Activated B cell treated with CpG ODN at 0.5 μM for 24 hours (primary cell): ENCODE data around the gene PP2D1. TPM values are rescaled to one million over a fixed set of nuclear protein-coding genes. Genes with fewer than 3 reads are reported as not detected.
A peak's percentile ranks its signal among the peaks of the same experiment; 100 is the strongest.

Experiments used
- ATAC-seq: fragments of 200-7000 bp; cut with Tn5 transposase; one replicate; pipeline ENCODE4 v1.10.0; 2021; ENCODE audit warnings: low read depth, mild to moderate bottlenecking, moderate library complexity
- CTCF ChIA-PET: fragments of 350-600 bp; sonication (Branson Sonifier 250); formaldehyde crosslinking; loops from one replicate; lab custom pipeline; 2021; ENCODE audit warnings: antibody characterized with exemption; lab: Charles Lee
- POLR2A ChIA-PET: fragments of 350-600 bp; sonication (Branson Sonifier 250); formaldehyde crosslinking; loops from one replicate; lab custom pipeline; 2021; ENCODE audit warnings: antibody characterized with exemption; lab: Charles Lee
- DNase-seq: peaks from one replicate; pipeline ENCODE4 v3.0.0; 2022
- H3K27ac Mint-ChIP-seq: one replicate; pipeline ENCODE4 v1.8.0; 2020; ENCODE audit warnings: mixed read lengths
- H3K27me3 Mint-ChIP-seq: one replicate; pipeline ENCODE4 v1.8.0; 2021; ENCODE audit warnings: mixed read lengths
- H3K36me3 Mint-ChIP-seq: one replicate; pipeline ENCODE4 v1.8.0; 2021; ENCODE audit warnings: low read depth, mixed read lengths
- H3K4me1 Mint-ChIP-seq: one replicate; pipeline ENCODE4 v1.8.0; 2021; ENCODE audit warnings: mixed read lengths
- H3K4me3 Mint-ChIP-seq: one replicate; pipeline ENCODE4 v1.8.0; 2020; ENCODE audit warnings: mild to moderate bottlenecking, mixed read lengths
- H3K9me3 Mint-ChIP-seq: one replicate; pipeline ENCODE4 v1.8.0; 2020; ENCODE audit warnings: mixed read lengths
- intact Hi-C: fragments of 100-400 bp; cut with micrococcal nuclease; formaldehyde crosslinking; loops from one replicate; pipeline ENCODE4 v1.15.1; 2024
- total RNA-seq: library from RNA; stranded (reverse); gene quantifications from 2 replicates; pipeline ENCODE4 v1.2.3, GENCODE V29; 2022
- TF ChIP-seq, protein P1 (sequence below): fragments of 200-600 bp; IDR thresholded peaks from one replicate; pipeline ENCODE4 v1.8.0; 2022; ENCODE audit warnings: antibody characterized with exemption, mild to moderate bottlenecking

The PP2D1 gene
- total RNA-seq, 1 donor from 2014 or later = not detected

DNA sequence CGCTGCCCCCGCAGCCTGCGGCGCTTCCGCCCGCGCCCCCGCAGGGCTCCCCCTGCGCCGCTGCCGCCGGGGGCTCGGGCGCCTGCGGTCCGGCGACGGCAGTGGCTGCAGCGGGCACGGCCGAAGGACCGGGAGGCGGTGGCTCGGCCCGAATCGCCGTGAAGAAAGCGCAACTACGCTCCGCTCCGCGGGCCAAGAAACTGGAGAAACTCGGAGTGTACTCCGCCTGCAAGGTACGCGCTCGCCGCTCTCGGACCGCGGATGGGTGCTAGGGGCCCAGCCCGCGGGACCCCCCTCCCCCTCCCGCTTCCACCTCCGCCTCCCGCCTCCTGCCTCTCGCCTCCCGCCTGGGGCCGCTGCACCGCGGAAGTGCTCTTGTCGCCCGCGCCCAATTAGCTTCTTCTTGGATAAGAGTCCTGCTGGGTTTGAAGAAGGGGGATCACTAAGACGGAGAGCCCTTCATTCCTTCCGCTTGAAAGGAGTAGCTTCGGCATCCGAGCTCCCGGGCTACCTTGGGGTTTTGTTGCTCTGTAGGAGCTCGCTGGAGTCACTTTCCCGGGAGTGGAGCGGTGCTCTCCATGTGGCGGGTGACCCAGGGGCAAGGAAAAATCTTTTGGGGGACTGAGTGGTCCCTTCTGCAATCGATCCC lies 28.6 kb upstream of the PP2D1 start:
- DNase-seq (peak; percentile 68), ATAC-seq (peak; percentile 29)
- no peaks in the 10 kb centered on the region for H3K27me3 Mint-ChIP-seq
- ChIA-PET POLR2A (interaction anchor here (0.5 to 3.1 kb wide), 20 partner anchors 10 to 678 kb away, joined by 3 to 38 read pairs (median 4); partner anchors contain the start of genes RAB5A and SGO1), CTCF (interaction anchor here (0.9 to 1.8 kb wide), 6 partner anchors 9 to 145 kb away, joined by 3 to 6 read pairs (median 4); partner anchors contain the start of gene SGO1)
- peaks cover 2% of the 10 kb centered on the region for H3K36me3 Mint-ChIP-seq
- peaks cover 53% of the 10 kb centered on the region for H3K4me1 Mint-ChIP-seq
- H3K4me3 Mint-ChIP-seq = peak overlapping the region; percentile 95
- H3K9me3 Mint-ChIP-seq = no peaks in the 10 kb centered on the region
- intact Hi-C loops = loop anchor here (1.0 to 5.0 kb wide), 8 partner anchors 9 to 1599 kb away; partner anchors contain the start of genes KCNH8 and RAB5A
- peak overlapping the region; percentile 93 for H3K27ac Mint-ChIP-seq
- TF ChIP-seq, protein P1, sequence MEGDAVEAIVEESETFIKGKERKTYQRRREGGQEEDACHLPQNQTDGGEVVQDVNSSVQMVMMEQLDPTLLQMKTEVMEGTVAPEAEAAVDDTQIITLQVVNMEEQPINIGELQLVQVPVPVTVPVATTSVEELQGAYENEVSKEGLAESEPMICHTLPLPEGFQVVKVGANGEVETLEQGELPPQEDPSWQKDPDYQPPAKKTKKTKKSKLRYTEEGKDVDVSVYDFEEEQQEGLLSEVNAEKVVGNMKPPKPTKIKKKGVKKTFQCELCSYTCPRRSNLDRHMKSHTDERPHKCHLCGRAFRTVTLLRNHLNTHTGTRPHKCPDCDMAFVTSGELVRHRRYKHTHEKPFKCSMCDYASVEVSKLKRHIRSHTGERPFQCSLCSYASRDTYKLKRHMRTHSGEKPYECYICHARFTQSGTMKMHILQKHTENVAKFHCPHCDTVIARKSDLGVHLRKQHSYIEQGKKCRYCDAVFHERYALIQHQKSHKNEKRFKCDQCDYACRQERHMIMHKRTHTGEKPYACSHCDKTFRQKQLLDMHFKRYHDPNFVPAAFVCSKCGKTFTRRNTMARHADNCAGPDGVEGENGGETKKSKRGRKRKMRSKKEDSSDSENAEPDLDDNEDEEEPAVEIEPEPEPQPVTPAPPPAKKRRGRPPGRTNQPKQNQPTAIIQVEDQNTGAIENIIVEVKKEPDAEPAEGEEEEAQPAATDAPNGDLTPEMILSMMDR = no peak

DNA sequence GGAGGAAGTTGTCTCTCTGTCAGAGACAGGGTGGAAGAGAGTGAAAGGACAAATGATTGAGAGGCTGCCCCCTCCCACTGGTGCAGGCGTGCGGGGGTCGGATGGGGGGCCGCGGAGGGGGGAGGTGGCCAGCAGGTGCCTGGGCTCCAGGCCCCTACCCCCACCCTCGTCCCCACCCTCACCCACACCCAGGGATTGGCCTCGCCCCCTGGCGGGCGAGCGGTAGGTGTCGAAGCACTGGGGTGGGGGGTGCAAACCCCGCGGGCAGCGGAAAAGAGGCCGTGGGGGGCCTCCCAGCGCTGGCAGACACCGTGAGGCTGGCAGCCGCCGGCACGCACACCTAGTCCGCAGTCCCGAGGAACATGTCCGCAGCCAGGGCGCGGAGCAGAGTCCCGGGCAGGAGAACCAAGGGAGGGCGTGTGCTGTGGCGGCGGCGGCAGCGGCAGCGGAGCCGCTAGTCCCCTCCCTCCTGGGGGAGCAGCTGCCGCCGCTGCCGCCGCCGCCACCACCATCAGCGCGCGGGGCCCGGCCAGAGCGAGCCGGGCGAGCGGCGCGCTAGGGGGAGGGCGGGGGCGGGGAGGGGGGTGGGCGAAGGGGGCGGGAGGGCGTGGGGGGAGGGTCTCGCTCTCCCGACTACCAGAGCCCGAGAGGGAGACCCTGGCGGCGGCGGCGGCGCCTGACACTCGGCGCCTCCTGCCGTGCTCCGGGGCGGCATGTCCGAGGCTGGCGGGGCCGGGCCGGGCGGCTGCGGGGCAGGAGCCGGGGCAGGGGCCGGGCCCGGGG lies 27.9 kb upstream of the PP2D1 start, which contains the start of gene KAT2B:
Gene KAT2B (plus strand): TSS at position 682 of the 783 bp plus-strand sequence. CDS start 32 bp downstream, at position 714.
- ATAC-seq (peak; percentile 78), DNase-seq (peak; percentile 86)
- Mint-ChIP-seq H3K27me3 (no peaks in the 10 kb centered on the region), H3K4me3 (peak within 1 kb of the TSS; percentile 95), H3K36me3 (peaks cover 2% of the 10 kb centered on the region), H3K4me1 (peaks cover 53% of the 10 kb centered on the region), H3K27ac (peak within 1 kb of the TSS; percentile 94), H3K9me3 (no peaks in the 10 kb centered on the region)
- intact Hi-C loops = loop anchor here (1.0 to 10.0 kb wide), 12 partner anchors 14 to 893 kb away; partner anchors contain the start of genes KCNH8, RAB5A and SGO1
- TF ChIP-seq, protein P1 = peak; percentile 21
- CTCF ChIA-PET = interaction anchor here (1.0 to 1.8 kb wide), 4 partner anchors 10 to 146 kb away, joined by 3 to 6 read pairs (median 4); partner anchors contain the start of gene SGO1
- POLR2A ChIA-PET = interaction anchor here (0.6 to 3.1 kb wide), 16 partner anchors 9 to 677 kb away, joined by 3 to 38 read pairs (median 4); partner anchors contain the start of genes RAB5A and SGO1

DNA sequence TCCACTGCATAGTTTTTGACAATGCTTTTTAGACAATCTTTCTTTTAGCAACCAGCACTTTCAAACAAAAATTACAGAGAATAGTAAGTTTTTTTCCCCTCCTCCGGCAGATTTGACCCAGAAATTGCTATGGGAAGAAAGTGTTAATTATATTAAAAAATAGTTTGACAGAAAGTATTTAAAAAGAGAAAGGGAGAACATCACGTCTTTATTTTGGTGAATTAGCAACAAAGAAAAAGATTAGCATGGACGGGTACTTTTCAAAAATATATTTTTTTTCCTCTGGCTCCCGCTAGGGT lies 27.4 kb upstream of the PP2D1 start:
- H3K27ac Mint-ChIP-seq = peak overlapping the region; percentile 94
- no peak for DNase-seq
- TF ChIP-seq, protein P1 = no peak
- H3K4me1 Mint-ChIP-seq = peaks cover 48% of the 10 kb centered on the region
- no peaks in the 10 kb centered on the region for H3K9me3 Mint-ChIP-seq
- intact Hi-C loops = loop anchor here (1.0 to 10.0 kb wide), 6 partner anchors 15 to 825 kb away; partner anchors contain the start of gene SGO1
- no peak for ATAC-seq
- POLR2A ChIA-PET = interaction anchor here (0.7 to 3.1 kb wide), 5 partner anchors 9 to 147 kb away, joined by 3 to 38 read pairs (median 7); partner anchors contain the start of genes RAB5A and SGO1
- peaks cover 2% of the 10 kb centered on the region for H3K36me3 Mint-ChIP-seq
- peak overlapping the region; percentile 91 for H3K4me3 Mint-ChIP-seq
- CTCF ChIA-PET = no interaction called here
- no peaks in the 10 kb centered on the region for H3K27me3 Mint-ChIP-seq

DNA sequence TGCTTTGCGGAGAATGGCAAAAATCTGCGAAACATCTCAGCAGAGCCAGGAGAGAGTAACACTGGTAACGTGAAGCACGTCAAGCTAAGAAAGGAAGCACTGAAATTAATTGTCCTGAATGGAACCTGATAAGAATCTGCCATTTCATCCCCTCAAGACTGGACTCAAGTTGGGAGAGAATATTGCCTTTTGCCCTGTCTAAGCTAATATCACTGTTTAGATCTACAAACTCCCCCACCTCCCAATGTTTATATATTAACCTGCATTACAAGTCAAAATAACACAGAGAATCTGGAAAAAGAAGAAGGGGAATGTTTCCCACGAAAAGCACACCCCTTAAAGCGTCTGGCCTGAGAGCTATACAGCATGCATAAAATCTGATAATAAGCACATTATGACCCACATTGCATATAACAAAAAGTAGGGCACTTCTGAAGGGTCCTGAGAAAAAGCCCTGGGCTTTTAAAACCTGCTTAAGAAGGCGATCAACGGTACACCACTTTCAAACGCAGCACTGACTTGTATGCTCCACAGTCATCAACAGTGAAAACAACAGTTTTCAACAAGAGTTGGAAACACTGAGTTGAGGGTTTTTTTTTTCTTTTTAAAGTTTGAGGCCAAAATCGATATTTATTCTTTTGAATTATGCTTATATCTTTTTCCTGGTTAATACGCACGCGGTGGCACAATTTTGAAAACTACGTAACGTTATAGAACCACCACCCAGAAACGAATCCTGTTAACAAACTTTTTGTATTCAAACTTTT lies 26.8 kb upstream of the PP2D1 start:
- TF ChIP-seq, protein P1 = no peak
- Mint-ChIP-seq H3K4me1 (peaks cover 42% of the 10 kb centered on the region), H3K36me3 (peaks cover 2% of the 10 kb centered on the region), H3K4me3 (peak overlapping the region; percentile 91), H3K27ac (peak overlapping the region; percentile 94), H3K9me3 (no peaks in the 10 kb centered on the region), H3K27me3 (no peaks in the 10 kb centered on the region)
- ChIA-PET CTCF (interaction anchor here (1.1 kb wide), 1 partner anchor 147 kb away, joined by 3 read pairs; the partner anchor contains the start of gene SGO1), POLR2A (interaction anchor here (0.7 to 1.6 kb wide), 3 partner anchors 87 to 1614 kb away, joined by 3 to 7 read pairs (median 4); no protein-coding TSS in a partner anchor)
- intact Hi-C loops = loop anchor here (1.0 to 10.0 kb wide), 6 partner anchors 15 to 824 kb away; partner anchors contain the start of gene SGO1
- ATAC-seq = no peak
- no peak for DNase-seq
